Keratinocyte (primary cell): ENCODE data around the gene MYCBPAP. TPM values are rescaled to one million over a fixed set of nuclear protein-coding genes. Genes with fewer than 3 reads are reported as not detected.
A peak's percentile ranks its signal among the peaks of the same experiment; 100 is the strongest.

ENCODE experiments used
- DNase-seq: peaks from one replicate; pipeline ENCODE4 v3.0.0-alpha.2; 2011; ENCODE audit warnings: low read depth, missing footprints, low spot score
- FAIRE-seq: peaks from 2 replicates; lab custom pipeline; 2011; peaks lifted over from hg19 to GRCh38; lab: Jason Lieb, UNC
- H2AFZ ChIP-seq: 2 replicates; pipeline ENCODE4 v1.6.0; 2012; ENCODE audit warnings: low read length, control low read depth, inconsistent platforms; ENCODE audit not compliant: control insufficient read depth
- H3K27ac ChIP-seq: 2 replicates; pipeline ENCODE4 v1.5.1; 2011; ENCODE audit warnings: low read length; ENCODE audit not compliant: control insufficient read depth, insufficient read depth
- H3K27me3 ChIP-seq: 3 replicates; pipeline ENCODE4 v1.6.0; 2011; ENCODE audit warnings: low read length; ENCODE audit not compliant: control insufficient read depth, insufficient read depth; ENCODE audit errors: extremely low read depth
- H3K36me3 ChIP-seq, 2 experiments: 2 replicates in 1 of 2; 3 replicates in 1 of 2; pipeline ENCODE4 v1.5.1; 2011; ENCODE audit warnings: low read length in 2 of 2, mild to moderate bottlenecking in 1 of 2; ENCODE audit not compliant: control insufficient read depth in 2 of 2, insufficient read depth in 2 of 2; ENCODE audit errors: extremely low read depth in 1 of 2
- H3K4me1 ChIP-seq: 3 replicates; pipeline ENCODE4 v1.5.1; 2011; ENCODE audit warnings: low read length; ENCODE audit not compliant: control insufficient read depth, insufficient read depth; ENCODE audit errors: extremely low read depth
- H3K4me2 ChIP-seq: 3 replicates; pipeline ENCODE4 v1.6.0; 2011; ENCODE audit warnings: low read depth, low read length; ENCODE audit not compliant: control insufficient read depth, insufficient read depth; ENCODE audit errors: extremely low read depth
- H3K4me3 ChIP-seq, 3 experiments: fragments of 200-600 bp in 1 of 3; sonication (generic) in 1 of 3; 2 replicates in 2 of 3; 3 replicates in 1 of 3; pipeline ENCODE4 v1.5.1; 2011 to 2016; ENCODE audit warnings: low read length in 3 of 3, mild to moderate bottlenecking in 3 of 3, control low read depth in 2 of 3, inconsistent platforms in 1 of 3, low read depth in 1 of 3, mixed read lengths in 1 of 3, mixed run types in 1 of 3, moderate library complexity in 1 of 3; ENCODE audit not compliant: control insufficient read depth in 2 of 3, insufficient read depth in 2 of 3; ENCODE audit errors: extremely low read depth in 1 of 3
- H3K79me2 ChIP-seq: 2 replicates; pipeline ENCODE4 v1.6.0; 2012; ENCODE audit warnings: low read length; ENCODE audit not compliant: control insufficient read depth, insufficient read depth
- H3K9ac ChIP-seq: 3 replicates; pipeline ENCODE4 v1.6.0; 2011; ENCODE audit warnings: low read length; ENCODE audit not compliant: control insufficient read depth, insufficient read depth; ENCODE audit errors: extremely low read depth
- H3K9me1 ChIP-seq: 3 replicates; pipeline ENCODE4 v1.6.0; 2011; ENCODE audit warnings: low read length; ENCODE audit not compliant: control insufficient read depth, insufficient read depth; ENCODE audit errors: extremely low read depth
- H3K9me3 ChIP-seq: 2 replicates; pipeline ENCODE4 v1.5.1; 2012; ENCODE audit warnings: low read depth, low read length; ENCODE audit not compliant: control insufficient read depth
- H4K20me1 ChIP-seq: 3 replicates; pipeline ENCODE4 v1.6.0; 2011; ENCODE audit warnings: low read length; ENCODE audit not compliant: control insufficient read depth, insufficient read depth; ENCODE audit errors: extremely low read depth
- EZH2 ChIP-seq: IDR thresholded peaks from one replicate; pipeline ENCODE4 v1.6.1; 2012; ENCODE audit warnings: inconsistent platforms, mild to moderate bottlenecking, low read length, moderate library complexity
- dilution Hi-C: fragments of 300-500 bp; cut with MboI; formaldehyde crosslinking; loops from one replicate; pipeline ENCODE4 v1.7.0; 2020; ENCODE audit warnings: low sequenced_read_pairs; ENCODE audit not compliant: extremely low pct_ligation_motif_present
- polyA plus RNA-seq, 5 experiments: library from polyadenylated mRNA; depleted of rRNA in 3 of 5; stranded (reverse) in 3 of 5; stranded (forward) in 1 of 5; unstranded in 1 of 5; fragments of >200 nt; gene quantifications; 1 replicate in 1 of 5; 2 replicates in 3 of 5; 3 replicates in 1 of 5; pipeline versions ENCODE4 v1.2.1 to v1.2.3, GENCODE V29; 2011 to 2012; ENCODE audit warnings: missing spikeins in 2 of 5, low read depth in 1 of 5, low replicate concordance in 1 of 5
- TF ChIP-seq, protein P1 (sequence below), 3 experiments: IDR thresholded peaks in 1 of 3; conservative IDR thresholded peaks in 1 of 3; optimal IDR thresholded peaks in 1 of 3; 2 replicates in 2 of 3; 3 replicates in 1 of 3; pipeline versions ENCODE3 to v1.5.1; 2011; ENCODE audit warnings: low read length in 3 of 3, mild to moderate bottlenecking in 3 of 3, moderate library complexity in 2 of 3, control low read depth in 1 of 3, inconsistent platforms in 1 of 3; ENCODE audit not compliant: insufficient read depth in 2 of 3; ENCODE audit errors: extremely low read depth in 1 of 3

Gene MYCBPAP
- polyA plus RNA-seq, 1 donor (not counting 4 experiments of a cell fraction or from before 2014, with no cell fraction given) = 9.5 TPM

DNA sequence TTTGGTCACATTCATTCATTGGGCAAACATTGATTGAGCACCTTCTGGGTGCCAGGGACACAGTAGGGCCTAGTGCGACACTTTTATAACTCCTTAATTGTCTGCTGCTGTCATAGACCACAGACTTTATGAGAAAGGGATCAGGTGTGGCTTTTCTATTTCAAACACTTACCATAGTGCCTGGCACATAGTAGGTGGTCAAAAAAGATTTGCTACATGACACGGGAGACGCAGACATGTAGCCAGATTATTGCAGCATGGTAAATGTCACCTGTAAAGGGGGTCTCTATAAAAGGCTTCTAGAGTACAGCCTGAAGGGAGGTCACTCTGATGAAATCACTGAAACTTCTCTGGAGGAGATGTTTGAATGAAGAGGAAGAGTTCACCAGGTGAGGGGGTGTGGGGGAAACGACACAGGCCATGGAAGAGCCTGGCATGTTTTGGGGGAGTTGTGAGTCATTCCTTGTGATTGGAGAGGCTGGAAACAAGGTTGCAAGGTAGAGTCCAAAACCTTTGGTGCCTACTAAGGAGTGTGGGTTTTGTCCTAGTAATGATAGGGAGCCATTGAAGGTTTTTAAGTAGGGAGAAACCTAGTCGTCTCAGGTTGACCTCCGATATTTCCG, 28.0 kb upstream of the MYCBPAP start:
- TF ChIP-seq, protein P1, sequence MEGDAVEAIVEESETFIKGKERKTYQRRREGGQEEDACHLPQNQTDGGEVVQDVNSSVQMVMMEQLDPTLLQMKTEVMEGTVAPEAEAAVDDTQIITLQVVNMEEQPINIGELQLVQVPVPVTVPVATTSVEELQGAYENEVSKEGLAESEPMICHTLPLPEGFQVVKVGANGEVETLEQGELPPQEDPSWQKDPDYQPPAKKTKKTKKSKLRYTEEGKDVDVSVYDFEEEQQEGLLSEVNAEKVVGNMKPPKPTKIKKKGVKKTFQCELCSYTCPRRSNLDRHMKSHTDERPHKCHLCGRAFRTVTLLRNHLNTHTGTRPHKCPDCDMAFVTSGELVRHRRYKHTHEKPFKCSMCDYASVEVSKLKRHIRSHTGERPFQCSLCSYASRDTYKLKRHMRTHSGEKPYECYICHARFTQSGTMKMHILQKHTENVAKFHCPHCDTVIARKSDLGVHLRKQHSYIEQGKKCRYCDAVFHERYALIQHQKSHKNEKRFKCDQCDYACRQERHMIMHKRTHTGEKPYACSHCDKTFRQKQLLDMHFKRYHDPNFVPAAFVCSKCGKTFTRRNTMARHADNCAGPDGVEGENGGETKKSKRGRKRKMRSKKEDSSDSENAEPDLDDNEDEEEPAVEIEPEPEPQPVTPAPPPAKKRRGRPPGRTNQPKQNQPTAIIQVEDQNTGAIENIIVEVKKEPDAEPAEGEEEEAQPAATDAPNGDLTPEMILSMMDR (optimal IDR thresholded peaks at IDR 0.05 in 1 of 3, IDR thresholded peaks at IDR 0.05 in 1 of 3, conservative IDR thresholded peaks at IDR 0.05 in 1 of 3; ENCODE audit: extremely low read depth in 1 of 3, insufficient read depth in 2 of 3, low read length in 3 of 3) = no peak
- no peak for TF ChIP-seq EZH2
- Histone ChIP-seq H3K9ac (no peak overlapping the region), H3K9me3 (no peaks in the 10 kb centered on the region), H3K27ac (peak overlapping the region; percentile 0), H3K4me1 (peaks cover 29% of the 10 kb centered on the region), H2AFZ (no peak overlapping the region), H4K20me1 (no peaks in the 10 kb centered on the region), H3K79me2 (peaks cover 16% of the 10 kb centered on the region), H3K4me3 (peak overlapping the region in 1 of 3 experiments; percentile 98), H3K4me2 (peak overlapping the region; percentile 94), H3K9me1 (no peaks in the 10 kb centered on the region), H3K27me3 (no peaks in the 10 kb centered on the region), H3K36me3 (peaks cover 6 to 26% of the 10 kb centered on the region in 2 experiments)
- FAIRE-seq (no peak), DNase-seq (no peak)
- dilution Hi-C loops = no loop called here

DNA sequence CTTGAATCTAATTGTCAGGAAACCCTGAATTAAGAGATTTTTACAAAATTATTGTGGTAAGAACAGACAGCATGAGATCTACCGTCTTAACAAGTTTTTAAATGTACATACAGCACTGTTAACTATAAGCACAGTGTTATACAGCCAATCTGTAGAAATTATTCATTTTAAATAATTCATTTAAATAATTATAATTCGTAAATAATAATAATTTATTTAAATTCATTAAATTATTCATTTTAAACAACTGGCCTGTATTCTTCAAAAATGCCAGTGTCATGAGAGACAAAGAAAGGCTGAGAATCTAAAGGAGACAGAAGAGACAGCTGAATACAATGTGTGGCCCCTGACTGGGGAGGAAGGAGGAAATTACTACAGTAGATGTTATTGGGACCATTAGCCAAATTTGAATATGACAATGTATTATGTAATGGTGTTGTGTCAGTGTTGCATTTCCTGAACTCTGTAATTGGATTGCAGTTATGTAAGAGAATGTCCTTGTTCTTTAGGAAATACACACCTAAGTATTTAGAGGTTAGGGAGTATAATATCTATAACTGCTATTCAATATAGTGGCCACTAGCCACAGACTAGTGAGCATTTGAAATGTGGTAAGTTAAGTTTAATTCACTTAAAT, 27.3 kb upstream of the MYCBPAP start:
- H3K27ac ChIP-seq = no peak overlapping the region
- TF ChIP-seq, protein P1 (optimal IDR thresholded peaks at IDR 0.05 in 1 of 3, IDR thresholded peaks at IDR 0.05 in 1 of 3, conservative IDR thresholded peaks at IDR 0.05 in 1 of 3; ENCODE audit: extremely low read depth in 1 of 3, insufficient read depth in 2 of 3, low read length in 3 of 3) = no peak
- no peak for TF ChIP-seq EZH2
- no peak for FAIRE-seq

More for the DNA sequence above, 27.3 kb upstream of the MYCBPAP start:
- H4K20me1 ChIP-seq = no peaks in the 10 kb centered on the region
- peaks cover 6 to 26% of the 10 kb centered on the region in 2 experiments for H3K36me3 ChIP-seq
- dilution Hi-C loops = no loop called here
- no peaks in the 10 kb centered on the region for H3K9me3 ChIP-seq
- no peaks in the 10 kb centered on the region for H3K27me3 ChIP-seq
- no peak overlapping the region for H3K9ac ChIP-seq
- H3K9me1 ChIP-seq = no peaks in the 10 kb centered on the region
- H3K79me2 ChIP-seq = peaks cover 16% of the 10 kb centered on the region
- H3K4me2 ChIP-seq = no peak overlapping the region
- H3K4me3 ChIP-seq = no peak overlapping the region
- no peak for DNase-seq
- H2AFZ ChIP-seq = no peak overlapping the region
- H3K4me1 ChIP-seq = peaks cover 29% of the 10 kb centered on the region
